GM12878 (cell line): Measurements from ENCODE around the gene COL4A2. TPM values are rescaled to one million over a fixed set of nuclear protein-coding genes. Genes with fewer than 3 reads are reported as not detected.

Experiments used
- ATAC-seq: fragments of 200-7000 bp; cut with Tn5 transposase; 3 replicates; pipeline ENCODE4 v1.9.1; 2020; ENCODE audit warnings: mild to moderate bottlenecking, moderate library complexity
- BruUV-seq: library from RNA; stranded (reverse); fragments of 400-500 nt; replicated peaks from 2 replicates; lab custom pipeline; 2021; lab: Mats Ljungman, UMichigan
- CTCF ChIA-PET: fragments of 300-600 bp; sonication (Branson Sonifier 250); formaldehyde crosslinking; extraction: SDS; loops from one replicate; lab custom pipeline; 2021; ENCODE audit warnings: inconsistent platforms; lab: Yijun Ruan, JAX
- POLR2A ChIA-PET: fragments of 350-600 bp; formaldehyde crosslinking; extraction: SDS; loops from one replicate; lab custom pipeline; 2021; ENCODE audit warnings: inconsistent platforms; lab: Charles Lee
- RAD21 ChIA-PET: fragments of 300-600 bp; sonication (Branson Sonifier 250); formaldehyde crosslinking; loops from one replicate; lab custom pipeline; 2023; ENCODE audit warnings: antibody characterized with exemption; ENCODE audit not compliant: unreplicated experiment; lab: Charles Lee
- SMC1A ChIA-PET: fragments of 300-600 bp; sonication (Branson Sonifier 250); formaldehyde crosslinking; loops from one replicate; lab custom pipeline; 2023; ENCODE audit not compliant: unreplicated experiment, uncharacterized antibody; lab: Charles Lee
- DNase-seq: peaks from one replicate; pipeline ENCODE4 v3.0.0-alpha.2; 2011; ENCODE audit warnings: low read depth, low spot score
- FAIRE-seq: peaks from 3 replicates; lab custom pipeline; 2011; peaks lifted over from hg19 to GRCh38; lab: Jason Lieb, UNC
- H2AFZ ChIP-seq: 2 replicates; pipeline ENCODE4 v1.6.0; 2011; ENCODE audit warnings: low read depth, low read length, control low read depth; ENCODE audit not compliant: control insufficient read depth
- H3K27ac ChIP-seq: 2 replicates; pipeline ENCODE4 v1.5.1; 2011; ENCODE audit warnings: control low read depth; ENCODE audit not compliant: control insufficient read depth, insufficient read depth
- H3K27me3 ChIP-seq, 2 experiments: replicated peaks in 1 of 2; 2 replicates each; pipeline versions ENCODE4 v1.6.0 to v1.6.1; 2011; ENCODE audit warnings: low read length in 1 of 2; ENCODE audit not compliant: control insufficient read depth in 2 of 2, insufficient read depth in 2 of 2
- H3K36me3 ChIP-seq, 2 experiments: 2 replicates each; pipeline ENCODE4 v1.5.1; 2011; ENCODE audit warnings: low read length in 1 of 2; ENCODE audit not compliant: control insufficient read depth in 2 of 2, insufficient read depth in 2 of 2
- H3K4me1 ChIP-seq: 2 replicates; pipeline ENCODE4 v1.6.1; 2011; ENCODE audit warnings: mild to moderate bottlenecking, low read length, moderate library complexity, mixed read lengths; ENCODE audit not compliant: control insufficient read depth, insufficient read depth
- H3K4me2 ChIP-seq: 2 replicates; pipeline ENCODE4 v1.6.0; 2011; ENCODE audit warnings: control low read depth; ENCODE audit not compliant: control insufficient read depth, insufficient read depth
- H3K4me3 ChIP-seq: fragments of 200-600 bp; sonication (generic); 2 replicates; pipeline ENCODE4 v1.5.1; 2016
- H3K79me2 ChIP-seq: 2 replicates; pipeline ENCODE4 v1.6.0; 2011; ENCODE audit warnings: low read length; ENCODE audit not compliant: control insufficient read depth, insufficient read depth
- H3K9ac ChIP-seq: 2 replicates; pipeline ENCODE4 v1.8.0; 2011; ENCODE audit warnings: low read length, control low read depth, mixed read lengths; ENCODE audit not compliant: control insufficient read depth, insufficient read depth
- H3K9me3 ChIP-seq: replicated peaks from 3 replicates; pipeline ENCODE4 v1.5.1; 2011; ENCODE audit warnings: mild to moderate bottlenecking, low read length; ENCODE audit not compliant: control insufficient read depth, insufficient read depth
- H4K20me1 ChIP-seq: 2 replicates; pipeline ENCODE4 v1.6.0; 2011; ENCODE audit not compliant: control insufficient read depth, insufficient read depth
- ATF7 ChIP-seq: fragments of 450-650 bp; IDR thresholded peaks from 2 replicates; pipeline ENCODE4 v1.6.1; 2016; ENCODE audit warnings: low read depth, mild to moderate bottlenecking
- BACH1 ChIP-seq: fragments of 450-650 bp; IDR thresholded peaks from 2 replicates; pipeline ENCODE4 v1.6.1; 2017; ENCODE audit warnings: mild to moderate bottlenecking, borderline replicate concordance
- FOXM1 ChIP-seq: IDR thresholded peaks from 2 replicates; pipeline ENCODE4 v1.6.1; 2012; ENCODE audit warnings: low read depth, mild to moderate bottlenecking, inconsistent platforms, low read length, moderate library complexity
- IRF5 ChIP-seq: fragments of 450-650 bp; IDR thresholded peaks from 2 replicates; pipeline ENCODE4 v1.6.1; 2017; ENCODE audit warnings: borderline replicate concordance
- JUND ChIP-seq: IDR thresholded peaks from 2 replicates; pipeline ENCODE4 v1.6.1; 2012; ENCODE audit warnings: low read depth, mild to moderate bottlenecking, low read length, improper control_type of control experiment, moderate library complexity
- MEF2B ChIP-seq: fragments of 450-650 bp; IDR thresholded peaks from 2 replicates; pipeline ENCODE4 v1.6.1; 2018; ENCODE audit warnings: mild to moderate bottlenecking, moderate library complexity; ENCODE audit not compliant: partially characterized antibody, poor library complexity, severe bottlenecking
- NFYA ChIP-seq: IDR thresholded peaks from 2 replicates; pipeline ENCODE4 v1.6.1; 2011; ENCODE audit warnings: low read depth, mild to moderate bottlenecking, low read length, improper control_type of control experiment, borderline replicate concordance
- POLR2AphosphoS2 ChIP-seq: IDR thresholded peaks from 2 replicates; pipeline ENCODE4 v1.6.1; 2011; ENCODE audit warnings: low read depth, mild to moderate bottlenecking, low read length, improper control_type of control experiment, moderate library complexity
- POLR2AphosphoS5 ChIP-seq: IDR thresholded peaks from 2 replicates; pipeline ENCODE4 v1.6.1; 2011; ENCODE audit warnings: mild to moderate bottlenecking, low read length, inconsistent platforms
- RFX5 ChIP-seq: IDR thresholded peaks from 2 replicates; pipeline ENCODE4 v1.6.1; 2011; ENCODE audit warnings: low read depth, low read length, improper control_type of control experiment
- SUZ12 ChIP-seq: fragments of 200-600 bp; sonication (generic); IDR thresholded peaks from one replicate; pipeline ENCODE4 v1.6.1; 2018; ENCODE audit warnings: antibody characterized with exemption, mild to moderate bottlenecking; ENCODE audit not compliant: unreplicated experiment
- USF1 ChIP-seq: IDR thresholded peaks from 2 replicates; pipeline ENCODE4 v1.6.1; 2011; ENCODE audit warnings: borderline replicate concordance, low read depth, mild to moderate bottlenecking, moderate library complexity, mixed read lengths, low read length; ENCODE audit not compliant: insufficient read depth; ENCODE audit errors: extremely low read length
- USF2 ChIP-seq: IDR thresholded peaks from 2 replicates; pipeline ENCODE4 v1.6.1; 2011; ENCODE audit warnings: low read depth, low read length, improper control_type of control experiment, borderline replicate concordance
- ZZZ3 ChIP-seq: IDR thresholded peaks from 2 replicates; pipeline ENCODE4 v1.6.1; 2011; ENCODE audit warnings: low read depth; ENCODE audit not compliant: control insufficient read depth, insufficient read length
- WGBS: methylation state at CpG from one replicate; pipeline ENCODE4 v1.1.6; 2016; ENCODE audit warnings: low lambda C conversion rate; ENCODE audit not compliant: insufficient replicate concordance, insufficient coverage; ENCODE audit errors: missing lambda C conversion rate; 5-methylcytosine and 5-hydroxymethylcytosine counted together
- in situ Hi-C: fragments of 300-500 bp; cut with MboI; formaldehyde crosslinking; loops from 9 replicates; pipeline ENCODE4 v1.14.3; 2018; ENCODE audit warnings: mixed read lengths
- intact Hi-C: fragments of 100-400 bp; cut with micrococcal nuclease; formaldehyde crosslinking; loops from one replicate; pipeline ENCODE4 v1.14.2; 2022; ENCODE audit not compliant: unreplicated experiment
- polyA plus RNA-seq, 11 experiments: library from polyadenylated mRNA; depleted of rRNA in 4 of 11; unstranded in 6 of 11; stranded (reverse) in 5 of 11; fragments of >200 nt; fragmentation: Nextera tagmentation in 4 of 11; fragmentation: Illumina TruSeq in 1 of 11; extraction: Ambion mirVana in 4 of 11; extraction: Trizol in 1 of 11; gene quantifications; 1 replicate in 1 of 11; 2 replicates in 10 of 11; pipeline versions ENCODE4 v1.2.1 to v1.2.3, GENCODE V29; 2011 to 2016; ENCODE audit warnings: inconsistent platforms in 2 of 11, missing spikeins in 2 of 11, low read depth in 1 of 11
- total RNA-seq, 4 experiments: library from RNA; depleted of rRNA in 3 of 4; stranded (reverse); fragments of >200 nt in 3 of 4; fragmentation: Illumina TruSeq in 1 of 4; extraction: Trizol in 1 of 4; gene quantifications; 2 replicates each; pipeline versions ENCODE4 v1.2.1 to v1.2.3, GENCODE V29; 2013 to 2021

COL4A2 gene
- total and polyA plus RNA-seq, 10 of the 15 experiments (the other 5 are each of a cell fraction or from before 2014, with no cell fraction given): 0.16 to 1.6 (median 0.62) TPM; not detected in 3

- ChIA-PET SMC1A (interaction anchor here (0.8 to 1.4 kb wide), 7 partner anchors 10 to 56 kb away, joined by 3 to 6 read pairs (median 3); no protein-coding TSS in a partner anchor), POLR2A (interaction anchor here (0.8 to 1.2 kb wide), 4 partner anchors 10 to 22 kb away, joined by 3 to 6 read pairs (median 4); no protein-coding TSS in a partner anchor), RAD21 (interaction anchor here (1.0 to 1.8 kb wide), 4 partner anchors 16 to 67 kb away, joined by 3 to 8 read pairs (median 4); no protein-coding TSS in a partner anchor), CTCF (interaction anchor here (0.9 to 1.5 kb wide), 4 partner anchors 22 to 56 kb away, joined by 3 to 5 read pairs (median 4); no protein-coding TSS in a partner anchor)
- Histone ChIP-seq H3K4me3 (no peak overlapping the region), H3K79me2 (no peaks in the 10 kb centered on the region), H3K36me3 (no peaks in the 10 kb centered on the region), H3K9me3 (peaks cover 3% of the 10 kb centered on the region; the same call in 1 of the 3 replicates), H3K9ac (no peak overlapping the region), H4K20me1 (no peaks in the 10 kb centered on the region), H3K4me1 (no peaks in the 10 kb centered on the region), H3K27ac (no peak overlapping the region), H3K27me3 (no peaks in the 10 kb centered on the region), H2AFZ (no peak overlapping the region), H3K4me2 (no peak overlapping the region)
- DNase-seq (no peak), ATAC-seq (peak; percentile 25), FAIRE-seq (no peak)
- 54% methylated on average over 19 of the region's 19 CpGs for WGBS
- TF ChIP-seq NFYA (no peak), ZZZ3 (no peak), USF2 (no peak), BACH1 (peak; percentile 21; the same call in 1 of the 2 replicates), MEF2B (peak; percentile 24), POLR2AphosphoS2 (no peak), USF1 (no peak), SUZ12 (no peak), RFX5 (no peak), POLR2AphosphoS5 (no peak), IRF5 (no peak), ATF7 (no peak), JUND (no peak), FOXM1 (no peak)
- in situ Hi-C loops: no loop called here
- intact Hi-C loops: no loop called here
- no TSS peak for BruUV-seq
Observed at GRCh38 chr13:110388108-110388943, 81.2 kb downstream of the COL4A2 start.
